ENCODE measurements around the gene FNIP2.

Gene FNIP2

GRCh38 chr4:158762553-158762952 lies 6.3 kb upstream of the FNIP2 start:
- CTCF ChIA-PET: interaction anchor here (0.9 kb wide), 1 partner anchor 95 kb away, joined by 3 read pairs; no protein-coding TSS in a partner anchor
- TF ChIP-seq CTCF (IDR thresholded peaks at IDR 0.05; ENCODE audit: control extremely low read depth, extremely low read depth, low read depth, missing control alignments): no peak
- POLR2A ChIA-PET: no interaction called here
- DNase-seq (ENCODE audit: extremely low spot score): no peak

DNA sequence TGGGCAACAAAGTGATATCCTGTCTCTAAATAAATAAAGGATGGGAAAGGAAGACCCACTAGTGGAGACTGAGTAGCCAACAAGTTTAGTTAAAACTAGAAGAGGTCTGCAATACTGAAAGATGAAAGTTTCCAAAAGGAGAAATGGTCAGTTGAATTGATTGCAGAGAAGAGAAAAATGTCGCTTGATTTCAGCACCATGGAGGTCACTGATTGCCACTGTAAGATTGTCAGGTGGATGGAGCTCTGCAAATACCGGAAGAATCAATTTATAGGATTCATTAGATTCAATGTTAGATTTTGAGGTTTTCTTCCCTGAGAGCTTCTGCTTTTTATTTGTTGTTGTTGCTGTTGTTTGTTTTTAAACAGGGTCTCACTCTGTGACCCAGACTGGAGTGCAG lies 5.4 kb upstream of the FNIP2 start:
- TF ChIP-seq CTCF (IDR thresholded peaks at IDR 0.05; ENCODE audit: control extremely low read depth, extremely low read depth, low read depth, missing control alignments): no peak
- ChIA-PET CTCF (interaction anchor here (0.9 kb wide), 1 partner anchor 96 kb away, joined by 3 read pairs; no protein-coding TSS in a partner anchor), POLR2A (interaction anchor here (0.6 kb wide), 1 partner anchor 553 kb away, joined by 3 read pairs; the partner anchor contains the start of gene TMEM144)

DNA sequence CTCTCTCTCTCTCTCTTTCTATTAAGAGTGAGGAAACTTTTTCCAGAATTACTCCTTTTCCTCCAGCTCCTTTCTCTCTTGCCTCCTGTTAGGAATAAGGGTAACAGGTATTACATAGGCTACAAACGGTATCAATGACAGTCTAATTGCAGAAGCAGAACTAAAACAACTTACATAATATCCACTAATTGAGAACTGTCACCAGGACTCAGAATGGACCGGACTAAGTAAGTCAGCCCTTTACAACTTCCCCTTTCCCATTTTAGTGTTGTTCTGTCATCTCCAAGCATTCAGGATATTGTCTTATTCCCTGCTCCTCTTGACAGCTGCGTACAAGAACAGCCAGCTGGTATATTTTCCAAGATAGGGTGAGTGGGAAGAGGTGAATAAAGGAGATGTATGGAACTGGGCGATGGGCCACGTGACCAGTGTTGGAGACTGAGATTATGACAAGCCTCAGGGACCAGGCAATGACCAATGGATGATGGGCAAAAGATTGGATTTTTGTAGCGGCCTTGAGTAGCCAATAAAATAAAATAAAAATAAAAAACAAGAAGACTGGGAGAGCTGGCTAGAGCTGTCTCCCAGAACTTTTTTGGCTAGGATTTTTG lies 2.3 kb upstream of the FNIP2 start:
- POLR2A ChIA-PET: no interaction called here

More for the DNA sequence above, 5.4 kb upstream of the FNIP2 start:
- no peak for DNase-seq (ENCODE audit: extremely low spot score)

DNA sequence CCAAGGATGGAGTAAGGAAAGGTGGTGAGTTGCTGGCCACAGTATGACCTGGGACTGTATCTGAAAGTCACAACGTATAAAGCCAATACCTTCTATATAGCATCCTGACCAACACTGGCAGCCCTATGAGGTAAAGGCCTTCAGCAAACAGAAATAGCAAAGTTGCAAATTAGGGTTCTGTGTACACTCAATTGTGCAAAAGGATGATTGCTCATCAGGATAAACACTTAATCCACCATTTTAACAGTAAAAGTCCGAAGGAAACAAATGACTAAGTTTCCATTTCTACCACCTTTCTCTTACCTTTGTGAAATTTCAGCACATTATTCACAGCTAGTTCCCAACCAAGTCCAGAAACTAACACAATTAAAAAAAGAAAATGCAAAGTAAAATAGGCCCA lies 1.4 kb upstream of the FNIP2 start:
- ChIA-PET POLR2A (no interaction called here), CTCF (no interaction called here)
- TF ChIP-seq CTCF (IDR thresholded peaks at IDR 0.05; ENCODE audit: control extremely low read depth, extremely low read depth, low read depth, missing control alignments): no peak
- DNase-seq (ENCODE audit: extremely low spot score): no peak

More for the DNA sequence above, 2.3 kb upstream of the FNIP2 start:
- no peak for TF ChIP-seq CTCF (IDR thresholded peaks at IDR 0.05; ENCODE audit: control extremely low read depth, extremely low read depth, low read depth, missing control alignments)
- CTCF ChIA-PET: no interaction called here
- DNase-seq (ENCODE audit: extremely low spot score): no peak

DNA sequence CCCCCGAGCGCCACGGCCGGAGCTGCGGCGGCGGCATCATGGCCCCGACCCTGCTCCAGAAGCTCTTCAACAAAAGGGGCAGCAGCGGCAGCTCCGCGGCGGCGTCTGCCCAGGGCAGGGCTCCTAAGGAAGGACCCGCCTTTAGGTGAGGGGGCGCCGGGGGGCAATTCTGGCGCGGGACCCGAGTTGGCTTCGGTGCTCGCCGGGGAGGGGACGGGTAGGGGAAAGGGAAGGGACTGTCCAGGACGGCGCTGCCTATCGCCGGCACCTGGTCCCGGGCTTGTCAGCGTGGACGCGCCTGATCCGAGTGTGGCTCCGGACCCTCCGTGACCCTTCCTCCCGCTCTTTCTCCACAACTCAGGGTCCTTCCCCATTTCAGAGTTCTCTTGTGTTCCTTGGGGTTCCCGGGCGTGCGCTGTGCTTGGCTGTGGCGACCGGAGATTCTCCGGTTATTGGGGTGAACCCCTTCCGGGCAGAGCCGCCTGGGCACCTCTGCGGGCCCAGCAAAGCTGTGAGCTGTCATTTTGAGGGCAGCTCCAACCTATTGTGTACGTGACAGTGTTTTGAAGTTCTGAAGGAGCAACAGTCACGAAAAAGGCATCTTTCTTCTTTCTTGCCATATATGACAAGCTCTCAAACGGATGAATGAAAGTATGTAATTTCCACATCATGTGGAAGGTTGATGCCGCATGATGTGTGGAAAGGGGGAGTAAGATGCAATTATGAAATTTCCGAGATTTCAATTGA lies 522 bp downstream of the FNIP2 start:
- ChIA-PET POLR2A (no interaction called here), CTCF (interaction anchor here (0.9 to 1.2 kb wide), 3 partner anchors 27 to 87 kb away, joined by 3 to 4 read pairs (median 3); no protein-coding TSS in a partner anchor)
- peak; percentile 31 for DNase-seq (ENCODE audit: extremely low spot score)
- TF ChIP-seq CTCF (IDR thresholded peaks at IDR 0.05; ENCODE audit: control extremely low read depth, extremely low read depth, low read depth, missing control alignments): no peak

- ChIA-PET CTCF (no interaction called here), POLR2A (no interaction called here)
- DNase-seq (ENCODE audit: extremely low spot score): no peak
- TF ChIP-seq CTCF (IDR thresholded peaks at IDR 0.05; ENCODE audit: control extremely low read depth, extremely low read depth, low read depth, missing control alignments): no peak
Measured at GRCh38 chr4:158770671-158771070, 1.8 kb downstream of the FNIP2 start.
